Suprapubic skin (tissue), 4 donors: ENCODE results near the gene RYR3.

Experiments used
- POLR2A ChIP-seq, 2 donors: fragments of 450-650 bp; IDR thresholded peaks; one replicate each; pipeline ENCODE4 v1.6.1; 2017; ENCODE audit warnings: antibody characterized with exemption in 2 of 2, mild to moderate bottlenecking in 2 of 2, moderate library complexity in 2 of 2
- POLR2AphosphoS5 ChIP-seq, 3 donors: sonication (generic); formaldehyde crosslinking; IDR thresholded peaks; one replicate each; pipeline ENCODE4 v1.6.1; 2017; ENCODE audit warnings: antibody characterized with exemption in 3 of 3
- TF ChIP-seq, protein P1 (sequence below), 2 donors: fragments of 200-600 bp in 1 of 2; fragments of 450-650 bp in 1 of 2; sonication (generic) in 1 of 2; IDR thresholded peaks; one replicate each; pipeline ENCODE4 v1.5.1; 2016 to 2019; ENCODE audit warnings: antibody characterized with exemption in 2 of 2, mild to moderate bottlenecking in 1 of 2, moderate library complexity in 1 of 2

DNA sequence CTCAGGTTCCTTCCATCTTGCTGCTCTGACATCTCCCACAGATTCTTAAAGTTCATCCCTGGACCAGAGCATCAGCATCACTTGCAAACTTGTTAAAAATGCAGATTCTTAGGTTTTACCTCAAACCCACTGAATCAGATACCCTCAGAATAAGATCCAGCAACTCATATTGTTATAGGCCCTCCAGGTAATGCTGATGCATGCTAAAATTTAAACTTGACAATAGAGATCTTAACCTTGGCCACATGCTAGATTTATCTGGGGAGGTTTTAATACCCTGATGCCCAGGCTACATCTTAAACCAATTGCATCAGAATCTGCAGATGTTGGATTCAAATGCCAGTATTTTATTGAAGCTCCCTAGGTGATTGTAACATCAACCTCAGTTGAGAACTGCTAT lies 256.9 kb downstream of the RYR3 start:
- TF ChIP-seq, protein P1, sequence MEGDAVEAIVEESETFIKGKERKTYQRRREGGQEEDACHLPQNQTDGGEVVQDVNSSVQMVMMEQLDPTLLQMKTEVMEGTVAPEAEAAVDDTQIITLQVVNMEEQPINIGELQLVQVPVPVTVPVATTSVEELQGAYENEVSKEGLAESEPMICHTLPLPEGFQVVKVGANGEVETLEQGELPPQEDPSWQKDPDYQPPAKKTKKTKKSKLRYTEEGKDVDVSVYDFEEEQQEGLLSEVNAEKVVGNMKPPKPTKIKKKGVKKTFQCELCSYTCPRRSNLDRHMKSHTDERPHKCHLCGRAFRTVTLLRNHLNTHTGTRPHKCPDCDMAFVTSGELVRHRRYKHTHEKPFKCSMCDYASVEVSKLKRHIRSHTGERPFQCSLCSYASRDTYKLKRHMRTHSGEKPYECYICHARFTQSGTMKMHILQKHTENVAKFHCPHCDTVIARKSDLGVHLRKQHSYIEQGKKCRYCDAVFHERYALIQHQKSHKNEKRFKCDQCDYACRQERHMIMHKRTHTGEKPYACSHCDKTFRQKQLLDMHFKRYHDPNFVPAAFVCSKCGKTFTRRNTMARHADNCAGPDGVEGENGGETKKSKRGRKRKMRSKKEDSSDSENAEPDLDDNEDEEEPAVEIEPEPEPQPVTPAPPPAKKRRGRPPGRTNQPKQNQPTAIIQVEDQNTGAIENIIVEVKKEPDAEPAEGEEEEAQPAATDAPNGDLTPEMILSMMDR (IDR thresholded peaks at IDR 0.05) = no peak
- TF ChIP-seq POLR2A (IDR thresholded peaks at IDR 0.05) = no peak
- no peak for TF ChIP-seq POLR2AphosphoS5 (IDR thresholded peaks at IDR 0.05)
